SK-N-MC (cell line): ENCODE results near the gene BRD1.

Source experiments
- EZH2 ChIP-seq: fragments of 200-600 bp; sonication (generic); IDR thresholded peaks from one replicate; pipeline ENCODE4 v1.6.1; 2017; ENCODE audit warnings: antibody characterized with exemption
- POLR2AphosphoS5 ChIP-seq: IDR thresholded peaks from 2 replicates; pipeline ENCODE4 v1.6.1; 2012; ENCODE audit warnings: mild to moderate bottlenecking, low read depth, low read length, borderline replicate concordance

DNA sequence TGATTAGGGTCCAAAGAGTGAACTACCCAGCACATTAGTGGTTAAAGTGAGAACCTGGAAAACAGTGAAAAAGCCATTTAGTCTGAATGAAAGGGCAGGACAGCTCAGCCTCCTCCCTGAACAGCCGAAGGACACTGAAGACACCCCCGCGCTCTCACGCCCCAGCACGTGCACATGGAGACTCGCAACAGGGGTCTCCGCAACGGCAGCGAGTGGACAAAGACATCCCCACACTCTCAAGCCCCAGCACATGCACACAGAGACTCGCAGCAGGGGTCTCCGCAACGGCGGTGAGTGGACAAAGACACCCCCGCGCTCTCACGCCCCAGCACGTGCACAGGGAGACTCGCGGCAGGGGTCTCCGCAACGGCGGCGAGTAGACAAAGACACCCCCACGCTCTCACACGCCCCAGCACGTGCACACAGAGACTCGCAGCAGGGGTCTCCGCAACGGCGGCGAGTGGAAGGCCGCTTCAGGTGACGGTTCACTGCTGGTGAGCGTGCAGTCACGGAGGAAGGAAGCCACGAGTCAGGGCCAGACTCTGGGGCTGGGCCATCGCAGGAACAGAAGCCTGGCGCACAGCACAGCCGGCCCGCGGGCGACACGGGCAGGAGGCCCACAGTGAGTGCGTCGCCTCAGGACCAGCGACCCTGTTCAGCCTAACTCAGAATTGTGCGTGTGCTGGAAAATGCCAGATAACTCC lies 43.6 kb downstream of the BRD1 start:
- TF ChIP-seq EZH2 (no peak), POLR2AphosphoS5 (no peak)
